Upper lobe of left lung (tissue), 4 donors: ENCODE data around the gene LRRC8E.

Experiments used
- CTCF ChIP-seq, 6 experiments: fragments of 450-650 bp in 4 of 6; fragments of 200-600 bp in 2 of 6; sonication (generic) in 2 of 6; IDR thresholded peaks; one replicate each; pipeline ENCODE4 v1.5.1; 2016 to 2019; ENCODE audit warnings: antibody characterized with exemption in 6 of 6
- POLR2A ChIP-seq, 4 donors: fragments of 450-650 bp; IDR thresholded peaks; one replicate each; pipeline ENCODE4 v1.5.1; 2016 to 2017; ENCODE audit warnings: antibody characterized with exemption in 4 of 4, mild to moderate bottlenecking in 2 of 4

DNA sequence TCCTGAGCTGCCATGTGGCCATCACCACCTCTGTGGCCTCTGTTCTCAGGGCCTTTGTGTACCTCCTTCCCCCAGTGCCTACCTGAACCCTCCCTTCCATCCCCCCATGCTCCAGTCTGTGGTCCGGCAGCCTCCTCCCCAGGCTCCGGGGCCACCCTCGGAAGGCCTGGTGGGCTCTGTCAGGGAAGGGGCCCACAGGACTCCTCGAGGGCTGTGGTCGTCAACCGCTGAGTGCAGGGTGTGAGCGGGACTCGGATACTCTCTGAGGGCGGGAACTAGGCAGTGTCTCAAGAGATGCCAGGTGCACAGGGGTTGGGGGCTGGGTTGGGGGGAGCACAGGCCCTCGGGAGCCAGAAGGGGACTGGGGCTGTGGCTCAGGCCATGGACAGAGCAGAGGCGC is 19.2 kb downstream of the LRRC8E start:
- TF ChIP-seq CTCF (IDR thresholded peaks at IDR 0.05) (no peak), POLR2A (IDR thresholded peaks at IDR 0.05) (no peak)
